Activated CD8-positive, alpha-beta T cell treated with anti-CD3 and anti-CD28 coated beads for 36 hours (primary cell): ENCODE data around the gene MDK. TPM values are rescaled to one million over a fixed set of nuclear protein-coding genes. Genes with fewer than 3 reads are reported as not detected.

Experiments used
- ATAC-seq: fragments of 200-7000 bp; cut with Tn5 transposase; one replicate; pipeline ENCODE4 v1.10.0; 2021; ENCODE audit warnings: mild to moderate bottlenecking, moderate library complexity
- CTCF ChIA-PET: fragments of 350-600 bp; sonication (Branson Sonifier 250); formaldehyde crosslinking; loops from one replicate; lab custom pipeline; 2021; ENCODE audit warnings: antibody characterized with exemption; lab: Charles Lee
- POLR2A ChIA-PET: fragments of 350-600 bp; sonication (Branson Sonifier 250); formaldehyde crosslinking; loops from one replicate; lab custom pipeline; 2021; ENCODE audit warnings: antibody characterized with exemption; lab: Charles Lee
- DNase-seq: peaks from one replicate; pipeline ENCODE4 v3.0.0-alpha.2; 2020
- H3K27ac Mint-ChIP-seq: one replicate; pipeline ENCODE4 v1.8.0; 2021; ENCODE audit warnings: mild to moderate bottlenecking, mixed read lengths
- H3K27me3 Mint-ChIP-seq: one replicate; pipeline ENCODE4 v1.8.0; 2021; ENCODE audit warnings: mixed read lengths
- H3K36me3 Mint-ChIP-seq: one replicate; pipeline ENCODE4 v1.8.0; 2021; ENCODE audit warnings: low read depth, mixed read lengths
- H3K4me1 Mint-ChIP-seq: one replicate; pipeline ENCODE4 v1.8.0; 2021; ENCODE audit warnings: low read depth, mixed read lengths
- H3K4me3 Mint-ChIP-seq: one replicate; pipeline ENCODE4 v1.8.0; 2021; ENCODE audit warnings: mild to moderate bottlenecking, moderate library complexity, mixed read lengths
- H3K9me3 Mint-ChIP-seq: one replicate; pipeline ENCODE4 v1.8.0; 2021; ENCODE audit warnings: mixed read lengths
- intact Hi-C: fragments of 100-400 bp; cut with micrococcal nuclease; formaldehyde crosslinking; loops from one replicate; pipeline ENCODE4 v1.10.0; 2022
- total RNA-seq, 2 experiments: library from RNA; stranded (reverse); gene quantifications; one replicate each; pipeline ENCODE4 v1.2.3, GENCODE V29; 2021
- TF ChIP-seq, protein P1 (sequence below): fragments of 200-600 bp; IDR thresholded peaks from one replicate; pipeline ENCODE4 v1.8.0; 2022; ENCODE audit warnings: antibody characterized with exemption, mild to moderate bottlenecking

MDK gene
- total RNA-seq, 2 experiments from 2014 or later = 4.2 to 4.9 TPM

- POLR2A ChIA-PET = interaction anchor here (0.6 kb wide), 1 partner anchor 192 kb away, joined by 3 read pairs; no protein-coding TSS in a partner anchor
- H3K9me3 Mint-ChIP-seq = no peaks in the 10 kb centered on the region
- H3K27me3 Mint-ChIP-seq = no peaks in the 10 kb centered on the region
- H3K36me3 Mint-ChIP-seq = peaks cover 18% of the 10 kb centered on the region
- H3K4me3 Mint-ChIP-seq = no peak overlapping the region
- no peak for ATAC-seq
- no peak overlapping the region for H3K27ac Mint-ChIP-seq
- TF ChIP-seq, protein P1, sequence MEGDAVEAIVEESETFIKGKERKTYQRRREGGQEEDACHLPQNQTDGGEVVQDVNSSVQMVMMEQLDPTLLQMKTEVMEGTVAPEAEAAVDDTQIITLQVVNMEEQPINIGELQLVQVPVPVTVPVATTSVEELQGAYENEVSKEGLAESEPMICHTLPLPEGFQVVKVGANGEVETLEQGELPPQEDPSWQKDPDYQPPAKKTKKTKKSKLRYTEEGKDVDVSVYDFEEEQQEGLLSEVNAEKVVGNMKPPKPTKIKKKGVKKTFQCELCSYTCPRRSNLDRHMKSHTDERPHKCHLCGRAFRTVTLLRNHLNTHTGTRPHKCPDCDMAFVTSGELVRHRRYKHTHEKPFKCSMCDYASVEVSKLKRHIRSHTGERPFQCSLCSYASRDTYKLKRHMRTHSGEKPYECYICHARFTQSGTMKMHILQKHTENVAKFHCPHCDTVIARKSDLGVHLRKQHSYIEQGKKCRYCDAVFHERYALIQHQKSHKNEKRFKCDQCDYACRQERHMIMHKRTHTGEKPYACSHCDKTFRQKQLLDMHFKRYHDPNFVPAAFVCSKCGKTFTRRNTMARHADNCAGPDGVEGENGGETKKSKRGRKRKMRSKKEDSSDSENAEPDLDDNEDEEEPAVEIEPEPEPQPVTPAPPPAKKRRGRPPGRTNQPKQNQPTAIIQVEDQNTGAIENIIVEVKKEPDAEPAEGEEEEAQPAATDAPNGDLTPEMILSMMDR = no peak
- DNase-seq = no peak
- intact Hi-C loops = no loop called here
- CTCF ChIA-PET = interaction anchor here (0.9 to 4.6 kb wide), 4 partner anchors 11 to 28 kb away, joined by 3 to 22 read pairs (median 6); no protein-coding TSS in a partner anchor
- peaks cover 12% of the 10 kb centered on the region for H3K4me1 Mint-ChIP-seq
These were observed 5.0 kb upstream of the MDK start for GRCh38 chr11:46376258-46377050.

GRCh38 chr11:46377290-46377689, 4.2 kb upstream of the MDK start:
- Mint-ChIP-seq H3K4me3 (no peak overlapping the region), H3K27ac (no peak overlapping the region), H3K27me3 (peaks cover 3% of the 10 kb centered on the region), H3K4me1 (peaks cover 15% of the 10 kb centered on the region), H3K9me3 (no peaks in the 10 kb centered on the region), H3K36me3 (peaks cover 18% of the 10 kb centered on the region)
- CTCF ChIA-PET = interaction anchor here (0.7 to 4.6 kb wide), 5 partner anchors 9 to 31 kb away, joined by 3 to 22 read pairs (median 6); no protein-coding TSS in a partner anchor
- intact Hi-C loops = no loop called here
- DNase-seq = no peak
- TF ChIP-seq, protein P1 = no peak
- ATAC-seq = no peak
- POLR2A ChIA-PET = interaction anchor here (0.6 to 1.3 kb wide), 4 partner anchors 10 to 216 kb away, joined by 3 read pairs; no protein-coding TSS in a partner anchor

- Mint-ChIP-seq H3K27me3 (peaks cover 3% of the 10 kb centered on the region), H3K27ac (no peak overlapping the region), H3K9me3 (no peaks in the 10 kb centered on the region), H3K4me1 (peaks cover 15% of the 10 kb centered on the region), H3K36me3 (peaks cover 18% of the 10 kb centered on the region), H3K4me3 (no peak overlapping the region)
- ATAC-seq (no peak), DNase-seq (no peak)
- intact Hi-C loops = no loop called here
- ChIA-PET POLR2A (interaction anchor here (0.9 to 1.3 kb wide), 5 partner anchors 9 to 215 kb away, joined by 3 read pairs; no protein-coding TSS in a partner anchor), CTCF (interaction anchor here (0.7 to 4.6 kb wide), 4 partner anchors 9 to 32 kb away, joined by 3 to 22 read pairs (median 8); no protein-coding TSS in a partner anchor)
- TF ChIP-seq, protein P1 = no peak
These were observed 3.6 kb upstream of the MDK start for GRCh38 chr11:46377831-46378230.

DNA sequence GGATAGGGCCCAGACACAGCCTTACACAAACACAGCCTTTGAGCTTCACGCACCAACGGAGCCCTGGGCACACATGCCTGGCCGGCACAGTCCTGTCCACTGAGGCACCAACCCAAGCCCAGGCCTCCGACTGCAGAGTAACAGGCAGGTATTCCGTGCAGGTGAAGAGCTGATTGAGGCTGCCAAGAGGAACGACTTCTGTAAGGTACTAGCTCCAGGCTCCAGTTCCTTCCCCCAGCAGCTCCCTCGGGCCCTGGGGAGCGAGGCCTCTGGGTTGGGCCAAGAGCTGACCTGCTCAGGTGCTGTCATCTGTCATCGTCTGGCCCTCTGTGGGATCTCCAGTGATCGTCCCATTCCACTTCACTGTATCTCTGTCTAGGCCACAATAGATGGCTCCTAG, 3.2 kb upstream of the MDK start:
- peaks cover 3% of the 10 kb centered on the region for H3K27me3 Mint-ChIP-seq
- peaks cover 15% of the 10 kb centered on the region for H3K4me1 Mint-ChIP-seq
- ATAC-seq = no peak
- no peak for DNase-seq
- POLR2A ChIA-PET = interaction anchor here (0.7 to 1.3 kb wide), 6 partner anchors 9 to 215 kb away, joined by 3 read pairs; no protein-coding TSS in a partner anchor
- intact Hi-C loops = no loop called here
- CTCF ChIA-PET = interaction anchor here (1.5 to 4.6 kb wide), 3 partner anchors 10 to 27 kb away, joined by 6 to 22 read pairs (median 9); no protein-coding TSS in a partner anchor
- TF ChIP-seq, protein P1 = no peak
- H3K4me3 Mint-ChIP-seq = no peak overlapping the region
- H3K9me3 Mint-ChIP-seq = no peaks in the 10 kb centered on the region
- H3K36me3 Mint-ChIP-seq = peaks cover 18% of the 10 kb centered on the region
- no peak overlapping the region for H3K27ac Mint-ChIP-seq
